ENCODE results near the gene PRPS1L1. TPM values are rescaled to one million over a fixed set of nuclear protein-coding genes. Genes with fewer than 3 reads are reported as not detected.

The PRPS1L1 gene
- total RNA-seq, 1 experiment from 2014 or later = not detected

DNA sequence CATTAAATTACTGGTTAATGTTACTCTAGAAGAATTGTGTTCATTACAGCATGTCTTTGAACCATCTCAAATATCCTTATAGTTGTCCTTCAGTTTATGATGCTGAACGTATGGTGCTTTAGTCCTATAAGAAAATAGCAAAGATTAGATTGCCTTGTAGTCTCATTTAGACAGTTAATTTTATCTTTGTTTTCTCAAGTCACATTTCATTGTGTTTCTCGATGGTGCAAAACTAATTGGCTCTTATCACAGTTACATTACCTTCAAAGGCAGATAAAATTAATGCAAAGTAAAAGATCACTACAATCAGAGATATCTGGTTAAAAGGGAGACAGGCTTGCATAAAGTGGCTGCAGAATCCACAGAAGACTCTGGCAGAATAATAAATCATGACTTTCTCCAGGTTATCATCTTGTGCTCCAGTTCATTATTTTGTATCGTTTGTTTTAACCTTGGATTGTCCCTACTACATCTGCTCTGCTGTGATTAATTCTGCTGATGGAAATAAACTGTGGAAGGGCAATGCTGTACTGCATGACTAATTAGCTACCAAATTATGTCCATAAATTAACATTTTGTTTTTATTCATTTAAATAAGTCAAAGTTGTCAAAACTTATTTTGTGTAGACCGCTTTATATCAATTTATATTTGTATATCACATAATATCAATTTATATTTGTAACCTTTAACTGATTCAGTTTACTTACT is 24.2 kb downstream of the PRPS1L1 start:
- no peak overlapping the region for H2AK5ac ChIP-seq (ENCODE audit: insufficient read length, low read length)
- H3K4ac ChIP-seq (ENCODE audit: low read depth, low read length) = no peak overlapping the region
- H3K79me1 ChIP-seq (ENCODE audit: insufficient read depth, low read depth, low read length, poor library complexity, severe bottlenecking) = no peaks in the 10 kb centered on the region
- no peak overlapping the region for H4K91ac ChIP-seq (ENCODE audit: insufficient read length, low read depth, low read length)
- Mint-ChIP-seq H3K27me3 (ENCODE audit: low read depth) (no peaks in the 10 kb centered on the region), H3K4me3 (no peak overlapping the region), H3K9me3 (peaks cover 0 to 9% of the 10 kb centered on the region in 2 experiments; a peak in 3 of 5 replicates), H3K4me1 (peaks cover 10 to 17% of the 10 kb centered on the region in 2 experiments), H3K36me3 (ENCODE audit: insufficient read depth in 1 of 3, low read depth in 3 of 3) (peaks cover 0 to 7% (median 0%) of the 10 kb centered on the region in 3 experiments; a peak in 2 of 7 replicates), H3K27ac (no peak overlapping the region; a peak in 2 of 7 replicates)
- no peak overlapping the region for H3K4me2 ChIP-seq (ENCODE audit: insufficient read depth, insufficient read length, low read length)
- H4K20me1 ChIP-seq (ENCODE audit: control insufficient read depth, insufficient read depth, insufficient read length) = no peaks in the 10 kb centered on the region
- no peaks in the 10 kb centered on the region for H3K27me3 ChIP-seq (ENCODE audit: insufficient read depth, low read length)
- H3K9me3 ChIP-seq (ENCODE audit: control insufficient read depth, low read depth, low read length) = no peaks in the 10 kb centered on the region
- no peak overlapping the region for H3K27ac ChIP-seq (ENCODE audit: insufficient read length, low read depth, low read length)
- H2BK15ac ChIP-seq (ENCODE audit: low read depth, low read length) = no peak overlapping the region
- no peak overlapping the region for H3K14ac ChIP-seq (ENCODE audit: insufficient read depth, low read length)
- H2BK5ac ChIP-seq (ENCODE audit: insufficient read length, low read length) = no peak overlapping the region
- TF ChIP-seq, protein P1, sequence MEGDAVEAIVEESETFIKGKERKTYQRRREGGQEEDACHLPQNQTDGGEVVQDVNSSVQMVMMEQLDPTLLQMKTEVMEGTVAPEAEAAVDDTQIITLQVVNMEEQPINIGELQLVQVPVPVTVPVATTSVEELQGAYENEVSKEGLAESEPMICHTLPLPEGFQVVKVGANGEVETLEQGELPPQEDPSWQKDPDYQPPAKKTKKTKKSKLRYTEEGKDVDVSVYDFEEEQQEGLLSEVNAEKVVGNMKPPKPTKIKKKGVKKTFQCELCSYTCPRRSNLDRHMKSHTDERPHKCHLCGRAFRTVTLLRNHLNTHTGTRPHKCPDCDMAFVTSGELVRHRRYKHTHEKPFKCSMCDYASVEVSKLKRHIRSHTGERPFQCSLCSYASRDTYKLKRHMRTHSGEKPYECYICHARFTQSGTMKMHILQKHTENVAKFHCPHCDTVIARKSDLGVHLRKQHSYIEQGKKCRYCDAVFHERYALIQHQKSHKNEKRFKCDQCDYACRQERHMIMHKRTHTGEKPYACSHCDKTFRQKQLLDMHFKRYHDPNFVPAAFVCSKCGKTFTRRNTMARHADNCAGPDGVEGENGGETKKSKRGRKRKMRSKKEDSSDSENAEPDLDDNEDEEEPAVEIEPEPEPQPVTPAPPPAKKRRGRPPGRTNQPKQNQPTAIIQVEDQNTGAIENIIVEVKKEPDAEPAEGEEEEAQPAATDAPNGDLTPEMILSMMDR (conservative IDR thresholded peaks at IDR 0.05) = no peak
- H3K23ac ChIP-seq (ENCODE audit: insufficient read length, low read depth, low read length) = no peak overlapping the region
- no peak overlapping the region for H3K9ac ChIP-seq (ENCODE audit: extremely low read depth, insufficient read length, low read length)
- H2BK120ac ChIP-seq (ENCODE audit: low read depth, low read length, poor library complexity, severe bottlenecking) = no peak overlapping the region
- H2AFZ ChIP-seq (ENCODE audit: low read length) = no peak overlapping the region
- H2BK20ac ChIP-seq (ENCODE audit: low read depth, low read length, poor library complexity, severe bottlenecking) = no peak overlapping the region
- H3K18ac ChIP-seq (ENCODE audit: insufficient read length, low read depth, low read length) = no peak overlapping the region
- H2BK12ac ChIP-seq (ENCODE audit: insufficient read length, low read depth, low read length) = no peak overlapping the region
- H3K79me2 ChIP-seq (ENCODE audit: insufficient read depth, low read length) = no peaks in the 10 kb centered on the region
- no peaks in the 10 kb centered on the region for H3K23me2 ChIP-seq (ENCODE audit: insufficient read length, low read depth, low read length, poor library complexity, severe bottlenecking)
- no peak overlapping the region for H3K56ac ChIP-seq (ENCODE audit: insufficient read length, low read depth, low read length)
- H4K5ac ChIP-seq (ENCODE audit: insufficient read length, low read depth, low read length) = no peak overlapping the region
- no peak overlapping the region for H3T11ph ChIP-seq (ENCODE audit: low read length)
- no peaks in the 10 kb centered on the region for H3K4me1 ChIP-seq (ENCODE audit: insufficient read depth, low read length)
- WGBS (ENCODE audit: extremely low coverage, insufficient read length, low lambda C conversion rate) = no CpG with 5 or more reads among the region's 4 CpGs
- H4K8ac ChIP-seq (replicated peaks; ENCODE audit: insufficient read length, low read depth, low read length) = no peak overlapping the region
- DNase-seq = no peak
